Prostate gland (tissue), 2 donors: ENCODE data around the gene F2RL2.

Source experiments
- POLR2A ChIP-seq: fragments of 450-650 bp; IDR thresholded peaks from one replicate; pipeline ENCODE4 v1.6.1; 2016; ENCODE audit warnings: antibody characterized with exemption, mild to moderate bottlenecking
- POLR2AphosphoS5 ChIP-seq: sonication (generic); formaldehyde crosslinking; IDR thresholded peaks from one replicate; pipeline ENCODE4 v1.6.1; 2017; ENCODE audit warnings: antibody characterized with exemption
- TF ChIP-seq, protein P1 (sequence below), 4 experiments: fragments of 200-600 bp in 2 of 4; fragments of 450-650 bp in 2 of 4; sonication (generic) in 2 of 4; IDR thresholded peaks; 1 replicate in 3 of 4; 2 replicates in 1 of 4; pipeline ENCODE4 v1.5.1; 2016 to 2019; ENCODE audit warnings: antibody characterized with exemption in 4 of 4, mild to moderate bottlenecking in 2 of 4, moderate library complexity in 2 of 4

DNA sequence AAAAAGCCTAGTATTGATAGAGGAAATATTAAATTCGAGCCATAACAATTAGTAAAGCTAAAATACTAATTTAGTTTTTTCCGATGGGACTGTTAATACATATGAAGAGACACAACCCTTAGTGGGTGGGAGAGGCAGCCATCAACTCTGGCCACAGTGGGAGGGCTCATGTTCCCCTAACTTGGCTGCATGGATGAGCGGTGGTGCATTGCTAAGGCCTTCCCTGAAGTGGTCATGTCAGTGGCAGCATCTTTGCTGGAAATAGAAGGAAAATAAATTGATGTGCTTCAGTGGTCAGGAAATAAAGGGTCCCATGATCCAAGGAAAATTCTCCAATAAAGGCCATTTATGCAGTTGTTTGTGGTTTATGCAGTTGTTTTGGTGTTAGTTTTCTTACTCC is 33.9 kb upstream of the F2RL2 start:
- TF ChIP-seq, protein P1, sequence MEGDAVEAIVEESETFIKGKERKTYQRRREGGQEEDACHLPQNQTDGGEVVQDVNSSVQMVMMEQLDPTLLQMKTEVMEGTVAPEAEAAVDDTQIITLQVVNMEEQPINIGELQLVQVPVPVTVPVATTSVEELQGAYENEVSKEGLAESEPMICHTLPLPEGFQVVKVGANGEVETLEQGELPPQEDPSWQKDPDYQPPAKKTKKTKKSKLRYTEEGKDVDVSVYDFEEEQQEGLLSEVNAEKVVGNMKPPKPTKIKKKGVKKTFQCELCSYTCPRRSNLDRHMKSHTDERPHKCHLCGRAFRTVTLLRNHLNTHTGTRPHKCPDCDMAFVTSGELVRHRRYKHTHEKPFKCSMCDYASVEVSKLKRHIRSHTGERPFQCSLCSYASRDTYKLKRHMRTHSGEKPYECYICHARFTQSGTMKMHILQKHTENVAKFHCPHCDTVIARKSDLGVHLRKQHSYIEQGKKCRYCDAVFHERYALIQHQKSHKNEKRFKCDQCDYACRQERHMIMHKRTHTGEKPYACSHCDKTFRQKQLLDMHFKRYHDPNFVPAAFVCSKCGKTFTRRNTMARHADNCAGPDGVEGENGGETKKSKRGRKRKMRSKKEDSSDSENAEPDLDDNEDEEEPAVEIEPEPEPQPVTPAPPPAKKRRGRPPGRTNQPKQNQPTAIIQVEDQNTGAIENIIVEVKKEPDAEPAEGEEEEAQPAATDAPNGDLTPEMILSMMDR (IDR thresholded peaks at IDR 0.05): no peak
- TF ChIP-seq POLR2AphosphoS5 (no peak), POLR2A (no peak)
